Measurements from ENCODE around the gene ILF3.

The ILF3 gene

GRCh38 chr19:10643172-10643967, 10.8 kb upstream of the ILF3 start:
- peak overlapping the region; percentile 79 for H3K27ac ChIP-seq (ENCODE audit: low read depth, low read length)
- no peak overlapping the region for H3K9ac ChIP-seq (ENCODE audit: low read depth, low read length)
- no peak overlapping the region for H3K4me3 ChIP-seq (ENCODE audit: low read depth, low read length)

GRCh38 chr19:10643968-10644259, 10.2 kb upstream of the ILF3 start:
- Histone ChIP-seq H3K4me3 (ENCODE audit: low read depth, low read length) (no peak overlapping the region), H3K27me3 (ENCODE audit: control insufficient read depth, insufficient read depth, low read length) (no peaks in the 10 kb centered on the region), H3K4me1 (ENCODE audit: control insufficient read depth, insufficient read depth, low read length) (peaks cover 8% of the 10 kb centered on the region), H3K9ac (ENCODE audit: low read depth, low read length) (peak overlapping the region; percentile 42), H3K27ac (ENCODE audit: low read depth, low read length) (peak overlapping the region; percentile 79), H3K36me3 (ENCODE audit: control insufficient read depth, insufficient read depth, low read length) (peaks cover 46% of the 10 kb centered on the region), H3K9me3 (ENCODE audit: control insufficient read depth, insufficient read depth, low read length) (no peaks in the 10 kb centered on the region)

More at GRCh38 chr19:10643172-10643967, 10.8 kb upstream of the ILF3 start:
- Histone ChIP-seq H3K36me3 (ENCODE audit: control insufficient read depth, insufficient read depth, low read length) (peaks cover 50% of the 10 kb centered on the region), H3K4me1 (ENCODE audit: control insufficient read depth, insufficient read depth, low read length) (peaks cover 8% of the 10 kb centered on the region), H3K9me3 (ENCODE audit: control insufficient read depth, insufficient read depth, low read length) (no peaks in the 10 kb centered on the region), H3K27me3 (ENCODE audit: control insufficient read depth, insufficient read depth, low read length) (no peaks in the 10 kb centered on the region)

GRCh38 chr19:10644260-10645007, 9.7 kb upstream of the ILF3 start:
- Histone ChIP-seq H3K36me3 (ENCODE audit: control insufficient read depth, insufficient read depth, low read length) (peaks cover 40% of the 10 kb centered on the region), H3K9me3 (ENCODE audit: control insufficient read depth, insufficient read depth, low read length) (no peaks in the 10 kb centered on the region), H3K27me3 (ENCODE audit: control insufficient read depth, insufficient read depth, low read length) (no peaks in the 10 kb centered on the region), H3K4me1 (ENCODE audit: control insufficient read depth, insufficient read depth, low read length) (peaks cover 8% of the 10 kb centered on the region), H3K4me3 (ENCODE audit: low read depth, low read length) (no peak overlapping the region), H3K9ac (ENCODE audit: low read depth, low read length) (peak overlapping the region; percentile 42), H3K27ac (ENCODE audit: low read depth, low read length) (peak overlapping the region; percentile 79)

- H3K4me1 ChIP-seq (ENCODE audit: control insufficient read depth, insufficient read depth, low read length) = peaks cover 8% of the 10 kb centered on the region
- H3K4me3 ChIP-seq (ENCODE audit: low read depth, low read length) = no peak overlapping the region
- peaks cover 26% of the 10 kb centered on the region for H3K36me3 ChIP-seq (ENCODE audit: control insufficient read depth, insufficient read depth, low read length)
- H3K9me3 ChIP-seq (ENCODE audit: control insufficient read depth, insufficient read depth, low read length) = no peaks in the 10 kb centered on the region
- H3K9ac ChIP-seq (ENCODE audit: low read depth, low read length) = no peak overlapping the region
- no peaks in the 10 kb centered on the region for H3K27me3 ChIP-seq (ENCODE audit: control insufficient read depth, insufficient read depth, low read length)
- no peak overlapping the region for H3K27ac ChIP-seq (ENCODE audit: low read depth, low read length)
Observed at GRCh38 chr19:10646456-10647159, 7.5 kb upstream of the ILF3 start.

GRCh38 chr19:10648360-10648759, 5.8 kb upstream of the ILF3 start:
- Histone ChIP-seq H3K9me3 (ENCODE audit: control insufficient read depth, insufficient read depth, low read length) (no peaks in the 10 kb centered on the region), H3K4me1 (ENCODE audit: control insufficient read depth, insufficient read depth, low read length) (peaks cover 8% of the 10 kb centered on the region), H3K27ac (ENCODE audit: low read depth, low read length) (no peak overlapping the region), H3K9ac (ENCODE audit: low read depth, low read length) (no peak overlapping the region), H3K36me3 (ENCODE audit: control insufficient read depth, insufficient read depth, low read length) (peaks cover 14% of the 10 kb centered on the region), H3K27me3 (ENCODE audit: control insufficient read depth, insufficient read depth, low read length) (no peaks in the 10 kb centered on the region), H3K4me3 (ENCODE audit: low read depth, low read length) (no peak overlapping the region)

GRCh38 chr19:10651851-10652250, 2.3 kb upstream of the ILF3 start:
- no peak overlapping the region for H3K27ac ChIP-seq (ENCODE audit: low read depth, low read length)
- H3K36me3 ChIP-seq (ENCODE audit: control insufficient read depth, insufficient read depth, low read length) = peaks cover 25% of the 10 kb centered on the region
- H3K9ac ChIP-seq (ENCODE audit: low read depth, low read length) = no peak overlapping the region
- H3K4me3 ChIP-seq (ENCODE audit: low read depth, low read length) = no peak overlapping the region
- H3K9me3 ChIP-seq (ENCODE audit: control insufficient read depth, insufficient read depth, low read length) = no peaks in the 10 kb centered on the region
- H3K27me3 ChIP-seq (ENCODE audit: control insufficient read depth, insufficient read depth, low read length) = no peaks in the 10 kb centered on the region
- 0 out of 2 replicates have a peak, but pooled peaks cover 6% of the 10 kb centered on the region for H3K4me1 ChIP-seq (ENCODE audit: control insufficient read depth, insufficient read depth, low read length)

- H3K9ac ChIP-seq (ENCODE audit: low read depth, low read length) = peak overlapping the region; percentile 100
- H3K9me3 ChIP-seq (ENCODE audit: control insufficient read depth, insufficient read depth, low read length) = no peaks in the 10 kb centered on the region
- H3K36me3 ChIP-seq (ENCODE audit: control insufficient read depth, insufficient read depth, low read length) = peaks cover 40% of the 10 kb centered on the region
- no peaks in the 10 kb centered on the region for H3K27me3 ChIP-seq (ENCODE audit: control insufficient read depth, insufficient read depth, low read length)
- peaks cover 6% of the 10 kb centered on the region for H3K4me1 ChIP-seq (ENCODE audit: control insufficient read depth, insufficient read depth, low read length)
- peak overlapping the region; percentile 98 for H3K27ac ChIP-seq (ENCODE audit: low read depth, low read length)
- peak overlapping the region; percentile 87 for H3K4me3 ChIP-seq (ENCODE audit: low read depth, low read length)
Observed at GRCh38 chr19:10653482-10653731, 739 bp upstream of the ILF3 start.

- H3K27me3 ChIP-seq (ENCODE audit: control insufficient read depth, insufficient read depth, low read length) = no peaks in the 10 kb centered on the region
- H3K9me3 ChIP-seq (ENCODE audit: control insufficient read depth, insufficient read depth, low read length) = no peaks in the 10 kb centered on the region
- peak overlapping the region; percentile 100 for H3K9ac ChIP-seq (ENCODE audit: low read depth, low read length)
- H3K27ac ChIP-seq (ENCODE audit: low read depth, low read length) = peak overlapping the region; percentile 98
- H3K4me3 ChIP-seq (ENCODE audit: low read depth, low read length) = peak overlapping the region; percentile 87
- H3K36me3 ChIP-seq (ENCODE audit: control insufficient read depth, insufficient read depth, low read length) = peaks cover 49% of the 10 kb centered on the region
- H3K4me1 ChIP-seq (ENCODE audit: control insufficient read depth, insufficient read depth, low read length) = peaks cover 12% of the 10 kb centered on the region
Observed at GRCh38 chr19:10654610-10655456, 687 bp downstream of the ILF3 start.

- no peaks in the 10 kb centered on the region for H3K9me3 ChIP-seq (ENCODE audit: control insufficient read depth, insufficient read depth, low read length)
- H3K4me1 ChIP-seq (ENCODE audit: control insufficient read depth, insufficient read depth, low read length) = peaks cover 17% of the 10 kb centered on the region
- H3K27me3 ChIP-seq (ENCODE audit: control insufficient read depth, insufficient read depth, low read length) = no peaks in the 10 kb centered on the region
- H3K9ac ChIP-seq (ENCODE audit: low read depth, low read length) = peak overlapping the region; percentile 100
- H3K4me3 ChIP-seq (ENCODE audit: low read depth, low read length) = peak overlapping the region; percentile 87
- H3K36me3 ChIP-seq (ENCODE audit: control insufficient read depth, insufficient read depth, low read length) = peaks cover 57% of the 10 kb centered on the region
- H3K27ac ChIP-seq (ENCODE audit: low read depth, low read length) = peak overlapping the region; percentile 98
Observed at GRCh38 chr19:10655457-10656312, 1.5 kb downstream of the ILF3 start.

GRCh38 chr19:10660346-10660745, 6.2 kb downstream of the ILF3 start:
- no peak overlapping the region for H3K27ac ChIP-seq (ENCODE audit: low read depth, low read length)
- no peaks in the 10 kb centered on the region for H3K27me3 ChIP-seq (ENCODE audit: control insufficient read depth, insufficient read depth, low read length)
- peaks cover 68% of the 10 kb centered on the region for H3K36me3 ChIP-seq (ENCODE audit: control insufficient read depth, insufficient read depth, low read length)
- H3K9ac ChIP-seq (ENCODE audit: low read depth, low read length) = no peak overlapping the region
- H3K9me3 ChIP-seq (ENCODE audit: control insufficient read depth, insufficient read depth, low read length) = no peaks in the 10 kb centered on the region
- no peak overlapping the region for H3K4me3 ChIP-seq (ENCODE audit: low read depth, low read length)
- H3K4me1 ChIP-seq (ENCODE audit: control insufficient read depth, insufficient read depth, low read length) = peaks cover 17% of the 10 kb centered on the region

Measured in HUES48 (cell line).